ENCODE measurements around the gene ARID1A. TPM values are rescaled to one million over a fixed set of nuclear protein-coding genes. Genes with fewer than 3 reads are reported as not detected.

ARID1A gene
- total and polyA plus RNA-seq, 2 of the 4 experiments (the other 2 are of a cell fraction) = 14.0 to 40.7 TPM

DNA sequence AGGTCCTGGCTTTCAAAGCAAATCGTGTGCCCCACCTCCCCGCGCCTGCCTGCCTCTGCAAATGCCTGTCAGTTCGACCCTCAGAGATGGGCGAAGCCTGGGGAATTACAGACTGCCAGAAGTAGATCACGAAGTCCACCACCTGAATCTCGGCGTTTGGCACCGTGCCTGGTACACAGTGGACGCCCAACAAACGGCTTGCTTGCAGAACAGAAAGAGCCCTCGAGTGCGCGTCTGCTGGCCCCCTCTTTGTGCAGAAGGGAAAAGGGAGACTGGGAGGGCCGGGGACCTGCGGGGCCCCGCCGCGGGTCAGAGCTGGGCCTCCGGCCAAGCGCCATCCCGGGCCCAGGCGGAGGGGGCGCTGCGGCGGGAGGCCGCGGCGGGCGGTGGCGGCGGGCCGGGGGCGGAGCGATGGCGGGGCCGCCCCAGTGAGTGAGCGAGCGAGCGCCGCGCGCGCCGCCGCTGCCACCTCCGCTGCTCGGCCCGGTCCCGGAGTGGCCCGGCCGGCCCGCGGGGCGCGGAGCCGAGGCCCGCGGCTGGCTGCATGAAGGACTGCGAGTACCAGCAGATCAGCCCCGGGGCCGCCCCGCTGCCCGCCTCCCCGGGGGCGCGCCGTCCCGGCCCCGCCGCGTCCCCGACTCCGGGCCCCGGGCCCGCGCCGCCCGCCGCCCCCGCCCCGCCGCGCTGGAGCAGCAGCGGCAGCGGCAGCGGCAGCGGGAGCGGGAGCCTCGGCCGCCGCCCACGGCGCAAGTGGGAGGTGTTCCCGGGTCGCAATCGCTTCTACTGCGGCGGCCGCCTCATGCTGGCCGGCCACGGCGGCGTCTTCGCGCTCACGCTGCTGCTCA, 130.7 kb downstream of the ARID1A start, which contains the start of gene ZDHHC18:
ZDHHC18 (plus strand) TSS at position 428 of the 845 bp plus-strand sequence; CDS start at position 545, 117 bp downstream.
- no peaks in the 10 kb centered on the region for H3K9me3 ChIP-seq (ENCODE audit: control insufficient read depth, insufficient read depth, low read length)
- ChIA-PET CTCF (no interaction called here), POLR2A (ENCODE audit: unreplicated experiment) (interaction anchor here (0.6 kb wide), 1 partner anchor 35 kb away, joined by 3 read pairs; no protein-coding TSS in a partner anchor)
- H3K4me2 ChIP-seq (ENCODE audit: low read depth, low read length) = peak within 1 kb of the TSS; percentile 99
- in situ Hi-C loops (cut with MboI; ENCODE audit: low sequenced_read_pairs) (no loop called here), dilution Hi-C loops (cut with HindIII; ENCODE audit: low sequenced_read_pairs, unreplicated experiment) (no loop called here), intact Hi-C loops (cut with micrococcal nuclease) (no loop called here)
- H3K56ac ChIP-seq (ENCODE audit: extremely low read depth, insufficient read depth, low read length) = 0 out of 2 replicates have a peak within 1 kb of the TSS, but pooled peaks have one; percentile 22
- peak within 1 kb of the TSS; percentile 6 for H3K18ac ChIP-seq (ENCODE audit: low read depth, low read length)
- H3K9ac ChIP-seq (ENCODE audit: low read depth, low read length) = peak within 1 kb of the TSS; percentile 74
- H3K79me1 ChIP-seq (ENCODE audit: low read depth in 1 of 2, low read length in 2 of 2) = peaks cover 27 to 46% of the 10 kb centered on the region in 2 experiments
- peak within 1 kb of the TSS; percentile 69 for H2BK120ac ChIP-seq (ENCODE audit: low read depth, low read length)
- H4K8ac ChIP-seq (ENCODE audit: low read depth in 2 of 2, low read length in 2 of 2) = peak within 1 kb of the TSS; percentile 81 to 87
- ATAC-seq (ENCODE audit: low read depth) (peak; percentile 94), DNase-seq (peak; percentile 33)
- peak within 1 kb of the TSS; percentile 50 for H3K4me3 ChIP-seq (ENCODE audit: insufficient read depth, low read depth, low read length)
- peak within 1 kb of the TSS; percentile 22 for H4K91ac ChIP-seq (ENCODE audit: insufficient read depth, low read depth, low read length)
- peak within 1 kb of the TSS; percentile 53 for H3K4ac ChIP-seq (ENCODE audit: low read depth, low read length)
- peaks cover 34% of the 10 kb centered on the region for H4K20me1 ChIP-seq (ENCODE audit: insufficient read depth, low read length)
- peak within 1 kb of the TSS; percentile 44 for H4K5ac ChIP-seq (ENCODE audit: low read depth, low read length)
- peak within 1 kb of the TSS; percentile 53 for H3K27ac ChIP-seq (ENCODE audit: insufficient read depth, low read length)
- WGBS, 2 experiments (ENCODE audit: extremely low coverage in 2 of 2, insufficient read length in 1 of 2) = 3% methylated on average over 18 of the region's 107 CpGs; no CpG with 5 or more reads in 1 of the 2 experiments
- peaks cover 5% of the 10 kb centered on the region for H3K9me1 ChIP-seq (ENCODE audit: insufficient read depth, low read length)
- no peak within 1 kb of the TSS; the same call in 1 of the 2 replicates for H2BK20ac ChIP-seq (ENCODE audit: low read depth, low read length)
- peak within 1 kb of the TSS; percentile 47 for H2BK5ac ChIP-seq (ENCODE audit: low read depth, low read length, poor library complexity, severe bottlenecking)
- H3K27me3 ChIP-seq (ENCODE audit: control insufficient read depth, insufficient read depth, low read length) = no peaks in the 10 kb centered on the region
- H3K36me3 ChIP-seq (ENCODE audit: control insufficient read depth, insufficient read depth, low read length) = peaks cover 6% of the 10 kb centered on the region; the same call in 1 of the 2 replicates
- H3K14ac ChIP-seq (replicated peaks; ENCODE audit: low read depth, low read length) = peak within 1 kb of the TSS; percentile 33
- peak within 1 kb of the TSS; percentile 61 for H3K23ac ChIP-seq (ENCODE audit: low read depth, low read length)
- TF ChIP-seq MXI1 (IDR thresholded peaks at IDR 0.05; ENCODE audit: borderline replicate concordance, low read depth, low read length) (0 out of 2 replicates have a peak, but pooled peaks have one; percentile 49), CTCF (conservative IDR thresholded peaks at IDR 0.05; ENCODE audit: low read depth, low read length) (peak; percentile 68), NFE2L2 (IDR thresholded peaks at IDR 0.05; ENCODE audit: low read depth, low read length) (no peak), MAZ (IDR thresholded peaks at IDR 0.05; ENCODE audit: borderline replicate concordance, low read depth, low read length) (peak; percentile 78; the same call in 1 of the 2 replicates)
- H2AFZ ChIP-seq (replicated peaks; ENCODE audit: low read length, poor library complexity) = peak within 1 kb of the TSS; percentile 92
- H2AK9ac ChIP-seq (replicated peaks; ENCODE audit: low read depth, low read length, poor library complexity) = peak within 1 kb of the TSS; percentile 77
- BruUV-seq (replicated peaks) = no TSS peak
- H3K4me1 ChIP-seq (ENCODE audit: control insufficient read depth, insufficient read depth, low read length) = peaks cover 19% of the 10 kb centered on the region
- H2BK15ac ChIP-seq (ENCODE audit: low read depth, low read length) = no peak within 1 kb of the TSS; the same call in 2 of the 3 replicates
- peak within 1 kb of the TSS; percentile 72 for H2AK5ac ChIP-seq (ENCODE audit: low read depth, low read length)
